Neutrophil (primary cell): ENCODE results near the gene VWDE.

Experiments
- H3K27ac ChIP-seq: fragments of 200-600 bp; sonication (generic); 2 replicates; pipeline ENCODE4 v1.5.1; 2016; ENCODE audit warnings: mild to moderate bottlenecking, moderate library complexity
- H3K27me3 ChIP-seq: fragments of 200-600 bp; sonication (generic); 2 replicates; pipeline ENCODE4 v1.6.0; 2016; ENCODE audit warnings: mild to moderate bottlenecking
- H3K36me3 ChIP-seq: fragments of 200-600 bp; sonication (generic); 2 replicates; pipeline ENCODE4 v1.5.1; 2017
- H3K4me1 ChIP-seq, 2 experiments: fragments of 200-600 bp in 1 of 2; sonication (generic) in 1 of 2; 1 replicate in 1 of 2; 2 replicates in 1 of 2; pipeline versions ENCODE4 v1.5.1 to v1.6.1; 2013 to 2016; ENCODE audit warnings: low read depth in 1 of 2, low read length in 1 of 2, mild to moderate bottlenecking in 1 of 2, moderate library complexity in 1 of 2; ENCODE audit not compliant: control insufficient read depth in 1 of 2, insufficient read depth in 1 of 2
- H3K4me3 ChIP-seq, 2 experiments: fragments of 200-600 bp in 1 of 2; sonication (generic) in 1 of 2; 1 replicate in 1 of 2; 2 replicates in 1 of 2; pipeline ENCODE4 v1.5.1; 2013 to 2016; ENCODE audit warnings: low read depth in 1 of 2, low read length in 1 of 2, mild to moderate bottlenecking in 1 of 2, moderate library complexity in 1 of 2
- H3K9me3 ChIP-seq: fragments of 200-600 bp; sonication (generic); 2 replicates; pipeline ENCODE4 v1.5.1; 2016
- CTCF ChIP-seq: fragments of 200-600 bp; sonication (generic); IDR thresholded peaks from 2 replicates; pipeline ENCODE4 v1.5.1; 2016; ENCODE audit warnings: antibody characterized with exemption

The VWDE gene

DNA sequence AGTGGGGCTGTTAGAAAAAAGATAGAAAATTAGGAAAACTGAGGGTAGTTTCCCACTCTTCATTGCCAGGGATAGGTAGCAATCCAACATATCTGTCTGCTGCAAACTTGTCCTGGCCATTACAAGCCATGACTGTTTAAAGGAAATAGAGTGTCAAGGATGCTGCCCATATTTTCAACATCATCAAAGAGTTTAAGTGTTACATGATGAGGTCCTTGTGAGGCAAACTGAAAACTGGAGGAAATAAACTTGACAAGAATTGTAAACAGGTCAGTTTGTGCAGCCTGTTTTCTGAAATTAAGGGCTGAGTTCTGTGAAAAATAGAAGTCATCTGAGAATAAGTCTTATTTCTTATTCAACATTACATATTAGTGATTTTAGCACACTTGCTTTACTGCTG is 78.0 kb downstream of the VWDE start:
- no peak overlapping the region for H3K4me3 ChIP-seq
- TF ChIP-seq CTCF, result no peak
- no peaks in the 10 kb centered on the region for H3K4me1 ChIP-seq
- no peaks in the 10 kb centered on the region for H3K36me3 ChIP-seq
- no peak overlapping the region for H3K27ac ChIP-seq
- H3K27me3 ChIP-seq, result no peaks in the 10 kb centered on the region
- H3K9me3 ChIP-seq, result no peaks in the 10 kb centered on the region

DNA sequence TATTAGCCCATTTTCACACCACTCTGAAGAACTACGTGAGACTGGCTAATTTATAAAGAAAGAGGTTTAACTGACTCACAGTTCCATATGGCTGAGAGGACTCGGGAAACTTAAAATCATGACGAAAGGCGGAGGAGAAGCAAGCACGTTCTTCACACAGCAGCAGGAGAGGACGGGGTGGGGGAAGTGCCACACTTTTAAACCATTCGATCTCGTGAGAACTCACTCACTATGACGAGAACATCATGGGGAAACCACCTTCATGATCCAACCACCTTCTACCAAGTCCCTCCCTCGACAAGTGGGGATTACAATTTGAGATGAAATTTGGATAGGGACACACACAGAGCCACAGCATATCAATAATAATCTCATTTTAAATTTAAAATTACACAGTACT is 80.2 kb downstream of the VWDE start:
- Histone ChIP-seq H3K4me3 (no peak overlapping the region), H3K36me3 (no peaks in the 10 kb centered on the region), H3K27me3 (no peaks in the 10 kb centered on the region), H3K27ac (no peak overlapping the region), H3K4me1 (no peaks in the 10 kb centered on the region), H3K9me3 (no peaks in the 10 kb centered on the region)
- TF ChIP-seq CTCF, result no peak

DNA sequence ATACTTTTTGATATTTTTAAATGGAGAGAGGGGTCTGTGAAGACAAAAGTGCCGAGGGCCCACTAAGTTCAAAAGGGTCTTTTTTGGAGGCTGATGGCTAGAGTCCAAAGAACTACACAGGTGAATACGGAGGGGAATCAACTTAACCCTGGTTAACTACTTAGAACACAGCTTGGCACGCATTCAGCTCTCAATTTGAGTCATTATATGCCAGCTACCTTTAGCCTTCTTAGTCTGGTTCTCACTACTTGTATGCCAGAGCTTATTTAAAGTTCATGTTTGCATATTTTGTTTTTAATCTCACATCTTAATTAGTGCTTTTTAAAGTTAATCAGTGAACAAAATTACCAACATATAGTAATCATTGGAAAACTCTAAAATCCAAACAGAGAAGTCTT is 80.8 kb downstream of the VWDE start:
- Histone ChIP-seq H3K36me3 (no peaks in the 10 kb centered on the region), H3K9me3 (no peaks in the 10 kb centered on the region), H3K4me1 (no peaks in the 10 kb centered on the region), H3K27ac (no peak overlapping the region), H3K4me3 (no peak overlapping the region), H3K27me3 (no peaks in the 10 kb centered on the region)
- no peak for TF ChIP-seq CTCF

DNA sequence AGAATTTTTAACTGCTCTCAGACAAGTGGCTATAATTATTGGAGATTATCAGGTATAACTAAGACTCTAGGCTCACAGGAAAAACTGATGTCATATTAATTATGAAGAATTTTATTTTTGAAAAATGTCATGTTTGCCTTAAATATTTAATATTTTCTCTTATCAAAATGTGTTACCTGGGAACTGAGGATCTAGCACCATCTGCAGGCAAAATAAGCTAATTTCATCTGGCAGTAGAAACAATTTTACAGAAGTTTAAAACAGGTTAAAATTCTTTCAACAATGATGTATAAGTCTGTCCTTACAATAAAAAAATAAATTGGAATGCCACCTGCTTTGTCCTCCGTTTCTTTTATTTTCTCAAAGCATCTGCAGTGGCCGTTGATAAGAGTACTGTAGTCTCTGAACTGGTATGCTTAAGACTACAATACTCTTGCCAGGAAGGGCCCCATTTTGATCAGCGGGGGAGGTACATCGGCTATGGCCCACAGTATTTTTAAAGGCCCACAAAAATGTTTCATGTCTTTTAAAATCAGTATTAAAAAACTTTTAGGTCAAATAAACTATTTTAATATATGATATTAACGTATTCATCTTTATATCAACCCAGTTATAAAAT is 81.3 kb downstream of the VWDE start:
- H3K4me3 ChIP-seq, result no peak overlapping the region
- no peaks in the 10 kb centered on the region for H3K4me1 ChIP-seq
- no peaks in the 10 kb centered on the region for H3K27me3 ChIP-seq
- H3K36me3 ChIP-seq, result no peaks in the 10 kb centered on the region
- H3K9me3 ChIP-seq, result no peaks in the 10 kb centered on the region
- H3K27ac ChIP-seq, result no peak overlapping the region
- no peak for TF ChIP-seq CTCF

GRCh38 chr7:12320987-12321647 is 82.5 kb downstream of the VWDE start:
- no peaks in the 10 kb centered on the region for H3K27me3 ChIP-seq
- no peaks in the 10 kb centered on the region for H3K36me3 ChIP-seq
- TF ChIP-seq CTCF, result no peak
- H3K4me3 ChIP-seq, result no peak overlapping the region
- no peaks in the 10 kb centered on the region for H3K4me1 ChIP-seq
- no peaks in the 10 kb centered on the region for H3K9me3 ChIP-seq
- no peak overlapping the region for H3K27ac ChIP-seq
